Chondrocyte (in vitro differentiated cells): Measurements from ENCODE around the gene TNNI3K. TPM values are rescaled to one million over a fixed set of nuclear protein-coding genes. Genes with fewer than 3 reads are reported as not detected.

Experiments
- DNase-seq: peaks from one replicate; pipeline ENCODE4 v3.0.0; 2021; ENCODE audit warnings: mixed read lengths, low spot score
- H3K27ac Mint-ChIP-seq: one replicate; pipeline ENCODE4 v1.8.0; 2021; ENCODE audit warnings: mild to moderate bottlenecking, moderate library complexity, mixed read lengths; ENCODE audit not compliant: unreplicated experiment
- H3K27me3 Mint-ChIP-seq: 2 replicates; pipeline ENCODE4 v1.8.0; 2021; ENCODE audit warnings: low read depth, mixed read lengths
- H3K36me3 Mint-ChIP-seq: 2 replicates; pipeline ENCODE4 v1.8.0; 2021; ENCODE audit warnings: low read depth, mixed read lengths
- H3K4me1 Mint-ChIP-seq: 2 replicates; pipeline ENCODE4 v1.8.0; 2021; ENCODE audit warnings: low read depth, mild to moderate bottlenecking, mixed read lengths
- H3K4me3 Mint-ChIP-seq: one replicate; pipeline ENCODE4 v1.8.0; 2021; ENCODE audit warnings: mild to moderate bottlenecking, moderate library complexity, mixed read lengths; ENCODE audit not compliant: unreplicated experiment
- H3K9me3 Mint-ChIP-seq: 2 replicates; pipeline ENCODE4 v1.8.0; 2021; ENCODE audit warnings: low read depth, mixed read lengths
- total RNA-seq: library from RNA; stranded (reverse); gene quantifications from 3 replicates; pipeline ENCODE4 v1.2.1, GENCODE V29; 2021
- TF ChIP-seq, protein P1 (sequence below): fragments of 200-600 bp; sonication (generic); IDR thresholded peaks from 2 replicates; pipeline ENCODE4 v1.5.0; 2021; ENCODE audit warnings: antibody characterized with exemption, mild to moderate bottlenecking, moderate library complexity

TNNI3K gene
- total RNA-seq, 1 donor from 2014 or later: not detected

DNA sequence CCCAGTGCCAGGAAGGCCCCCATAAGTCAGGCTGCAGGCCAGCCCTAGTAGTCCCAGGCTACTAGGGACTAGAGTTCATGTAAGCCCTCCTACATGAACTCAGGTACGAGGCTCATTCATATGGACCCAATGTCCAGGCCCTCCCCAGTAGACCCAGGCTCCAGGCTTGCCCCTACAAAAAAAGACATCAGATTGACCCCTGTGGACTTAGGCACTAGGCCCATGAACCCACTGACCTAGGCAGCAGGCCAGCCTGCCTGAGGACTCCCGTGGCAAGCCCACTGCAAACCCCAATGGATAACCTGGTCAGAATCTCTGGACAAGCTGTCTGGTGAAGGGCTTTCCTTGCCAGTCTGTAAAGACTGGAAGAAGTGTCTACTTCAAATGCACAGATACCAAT lies 51.2 kb downstream of the TNNI3K start:
- Mint-ChIP-seq H3K4me1 (no peaks in the 10 kb centered on the region), H3K36me3 (peaks cover 3% of the 10 kb centered on the region), H3K9me3 (peaks cover 10% of the 10 kb centered on the region), H3K27ac (no peak overlapping the region), H3K4me3 (no peak overlapping the region), H3K27me3 (peaks cover 3% of the 10 kb centered on the region)
- TF ChIP-seq, protein P1, sequence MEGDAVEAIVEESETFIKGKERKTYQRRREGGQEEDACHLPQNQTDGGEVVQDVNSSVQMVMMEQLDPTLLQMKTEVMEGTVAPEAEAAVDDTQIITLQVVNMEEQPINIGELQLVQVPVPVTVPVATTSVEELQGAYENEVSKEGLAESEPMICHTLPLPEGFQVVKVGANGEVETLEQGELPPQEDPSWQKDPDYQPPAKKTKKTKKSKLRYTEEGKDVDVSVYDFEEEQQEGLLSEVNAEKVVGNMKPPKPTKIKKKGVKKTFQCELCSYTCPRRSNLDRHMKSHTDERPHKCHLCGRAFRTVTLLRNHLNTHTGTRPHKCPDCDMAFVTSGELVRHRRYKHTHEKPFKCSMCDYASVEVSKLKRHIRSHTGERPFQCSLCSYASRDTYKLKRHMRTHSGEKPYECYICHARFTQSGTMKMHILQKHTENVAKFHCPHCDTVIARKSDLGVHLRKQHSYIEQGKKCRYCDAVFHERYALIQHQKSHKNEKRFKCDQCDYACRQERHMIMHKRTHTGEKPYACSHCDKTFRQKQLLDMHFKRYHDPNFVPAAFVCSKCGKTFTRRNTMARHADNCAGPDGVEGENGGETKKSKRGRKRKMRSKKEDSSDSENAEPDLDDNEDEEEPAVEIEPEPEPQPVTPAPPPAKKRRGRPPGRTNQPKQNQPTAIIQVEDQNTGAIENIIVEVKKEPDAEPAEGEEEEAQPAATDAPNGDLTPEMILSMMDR: no peak
- DNase-seq: no peak

- no peaks in the 10 kb centered on the region for H3K36me3 Mint-ChIP-seq
- DNase-seq: no peak
- no peak overlapping the region for H3K27ac Mint-ChIP-seq
- no peak overlapping the region for H3K4me3 Mint-ChIP-seq
- TF ChIP-seq, protein P1: no peak
- peaks cover 5% of the 10 kb centered on the region for H3K27me3 Mint-ChIP-seq
- peaks cover 4% of the 10 kb centered on the region for H3K9me3 Mint-ChIP-seq
- H3K4me1 Mint-ChIP-seq: no peaks in the 10 kb centered on the region
These were observed 79.3 kb downstream of the TNNI3K start for GRCh38 chr1:74314438-74314837.

DNA sequence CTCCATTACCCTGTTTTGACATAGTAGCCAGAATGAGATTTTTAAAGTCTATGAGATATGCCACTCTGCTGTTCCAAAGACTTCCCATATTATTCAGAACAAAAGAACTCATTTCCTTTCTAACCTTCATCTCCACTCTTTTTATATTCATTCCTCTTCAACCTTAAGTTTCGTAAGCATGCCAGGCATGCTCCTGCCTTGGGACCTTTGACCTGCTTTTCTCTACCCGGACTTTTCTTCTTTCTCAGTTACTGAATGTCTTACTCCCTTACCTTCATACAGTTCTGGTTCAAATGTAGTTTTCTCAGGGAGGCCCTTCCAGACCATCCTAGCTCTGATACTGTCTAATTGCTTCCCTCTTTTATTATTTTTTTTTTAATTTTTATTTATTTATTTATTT lies 81.1 kb downstream of the TNNI3K start:
- peaks cover 4% of the 10 kb centered on the region for H3K27me3 Mint-ChIP-seq
- no peak overlapping the region for H3K27ac Mint-ChIP-seq
- no peak overlapping the region for H3K4me3 Mint-ChIP-seq
- H3K9me3 Mint-ChIP-seq: no peaks in the 10 kb centered on the region
- H3K4me1 Mint-ChIP-seq: no peaks in the 10 kb centered on the region
- no peaks in the 10 kb centered on the region for H3K36me3 Mint-ChIP-seq
- DNase-seq: no peak
- TF ChIP-seq, protein P1: no peak

DNA sequence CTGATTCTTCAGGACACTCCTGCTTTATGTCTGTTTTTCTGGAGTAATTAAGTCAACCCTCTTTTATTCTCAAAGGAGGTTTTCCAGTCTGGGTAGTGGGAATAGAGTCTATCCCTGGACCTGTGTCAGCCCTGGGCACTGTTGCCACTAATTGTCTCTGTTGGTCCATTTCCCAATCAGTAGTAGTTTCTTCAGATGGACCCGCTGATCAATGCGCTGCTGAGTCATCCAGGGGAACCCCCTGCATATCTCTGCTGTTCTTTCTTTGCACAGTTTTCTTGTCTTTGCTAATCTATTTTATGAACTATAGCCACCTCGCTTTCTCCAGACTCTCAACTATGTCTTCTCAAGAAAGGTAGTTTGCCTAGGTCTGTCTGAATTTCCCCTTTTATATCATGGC lies 82.5 kb downstream of the TNNI3K start:
- Mint-ChIP-seq H3K4me3 (no peak overlapping the region), H3K27ac (no peak overlapping the region), H3K27me3 (peaks cover 4% of the 10 kb centered on the region), H3K9me3 (no peaks in the 10 kb centered on the region), H3K36me3 (no peaks in the 10 kb centered on the region), H3K4me1 (no peaks in the 10 kb centered on the region)
- TF ChIP-seq, protein P1: no peak
- DNase-seq: no peak

GRCh38 chr1:74323937-74324473 lies 88.8 kb downstream of the TNNI3K start:
- Mint-ChIP-seq H3K4me3 (no peak overlapping the region), H3K36me3 (no peaks in the 10 kb centered on the region), H3K27me3 (peaks cover 2% of the 10 kb centered on the region), H3K9me3 (no peaks in the 10 kb centered on the region), H3K4me1 (peaks cover 9% of the 10 kb centered on the region), H3K27ac (no peak overlapping the region)
- TF ChIP-seq, protein P1: no peak
- DNase-seq: no peak
